ENCODE measurements around the gene COPS7A. TPM values are rescaled to one million over a fixed set of nuclear protein-coding genes. Genes with fewer than 3 reads are reported as not detected.

COPS7A gene
- total RNA-seq, 1 donor from 2014 or later = 59.3 TPM

GRCh38 chr12:6688999-6689882 lies 34.6 kb upstream of the COPS7A start, which contains the start of gene ZNF384:
Gene ZNF384, minus strand, starts transcription at chr12:6689375. Its CDS starts 9,855 bp downstream, at chr12:6679520.
- H3K4me1 Mint-ChIP-seq (ENCODE audit: low read depth) = peaks cover 46% of the 10 kb centered on the region
- no peaks in the 10 kb centered on the region for H3K27me3 Mint-ChIP-seq (ENCODE audit: low read depth)
- H3K9me3 Mint-ChIP-seq (ENCODE audit: low read depth) = no peaks in the 10 kb centered on the region
- H3K36me3 Mint-ChIP-seq (ENCODE audit: low read depth) = no peaks in the 10 kb centered on the region
- H3K4me3 Mint-ChIP-seq (ENCODE audit: unreplicated experiment) = peak within 1 kb of the TSS; percentile 89
- DNase-seq (ENCODE audit: low spot score) = peak; percentile 96
- peak; percentile 22 for TF ChIP-seq CTCF (IDR thresholded peaks at IDR 0.05)
- H3K27ac Mint-ChIP-seq (ENCODE audit: unreplicated experiment) = peak within 1 kb of the TSS; percentile 94

GRCh38 chr12:6691473-6691872 lies 32.4 kb upstream of the COPS7A start:
- Mint-ChIP-seq H3K4me3 (ENCODE audit: unreplicated experiment) (no peak overlapping the region), H3K27ac (ENCODE audit: unreplicated experiment) (no peak overlapping the region), H3K9me3 (ENCODE audit: low read depth) (no peaks in the 10 kb centered on the region), H3K4me1 (ENCODE audit: low read depth) (peaks cover 31% of the 10 kb centered on the region), H3K36me3 (ENCODE audit: low read depth) (peaks cover 3% of the 10 kb centered on the region), H3K27me3 (ENCODE audit: low read depth) (no peaks in the 10 kb centered on the region)
- no peak for DNase-seq (ENCODE audit: low spot score)
- no peak for TF ChIP-seq CTCF (IDR thresholded peaks at IDR 0.05)

GRCh38 chr12:6692888-6693287 lies 31.0 kb upstream of the COPS7A start:
- no peaks in the 10 kb centered on the region for H3K27me3 Mint-ChIP-seq (ENCODE audit: low read depth)
- DNase-seq (ENCODE audit: low spot score) = no peak
- TF ChIP-seq CTCF (IDR thresholded peaks at IDR 0.05) = no peak
- H3K4me3 Mint-ChIP-seq (ENCODE audit: unreplicated experiment) = no peak overlapping the region
- H3K27ac Mint-ChIP-seq (ENCODE audit: unreplicated experiment) = no peak overlapping the region
- H3K4me1 Mint-ChIP-seq (ENCODE audit: low read depth) = peaks cover 17% of the 10 kb centered on the region
- H3K36me3 Mint-ChIP-seq (ENCODE audit: low read depth) = peaks cover 3% of the 10 kb centered on the region
- no peaks in the 10 kb centered on the region for H3K9me3 Mint-ChIP-seq (ENCODE audit: low read depth)

GRCh38 chr12:6693832-6694355 lies 30.0 kb upstream of the COPS7A start:
- peaks cover 13% of the 10 kb centered on the region for H3K4me1 Mint-ChIP-seq (ENCODE audit: low read depth)
- H3K4me3 Mint-ChIP-seq (ENCODE audit: unreplicated experiment) = no peak overlapping the region
- H3K27ac Mint-ChIP-seq (ENCODE audit: unreplicated experiment) = no peak overlapping the region
- no peak for TF ChIP-seq CTCF (IDR thresholded peaks at IDR 0.05)
- peaks cover 3% of the 10 kb centered on the region for H3K36me3 Mint-ChIP-seq (ENCODE audit: low read depth)
- H3K9me3 Mint-ChIP-seq (ENCODE audit: low read depth) = no peaks in the 10 kb centered on the region
- H3K27me3 Mint-ChIP-seq (ENCODE audit: low read depth) = no peaks in the 10 kb centered on the region
- no peak for DNase-seq (ENCODE audit: low spot score)

GRCh38 chr12:6694701-6695100 lies 29.1 kb upstream of the COPS7A start:
- no peaks in the 10 kb centered on the region for H3K9me3 Mint-ChIP-seq (ENCODE audit: low read depth)
- H3K4me1 Mint-ChIP-seq (ENCODE audit: low read depth) = peaks cover 18% of the 10 kb centered on the region
- H3K36me3 Mint-ChIP-seq (ENCODE audit: low read depth) = peaks cover 3% of the 10 kb centered on the region
- no peak for DNase-seq (ENCODE audit: low spot score)
- no peak for TF ChIP-seq CTCF (IDR thresholded peaks at IDR 0.05)
- no peak overlapping the region for H3K4me3 Mint-ChIP-seq (ENCODE audit: unreplicated experiment)
- no peak overlapping the region for H3K27ac Mint-ChIP-seq (ENCODE audit: unreplicated experiment)
- no peaks in the 10 kb centered on the region for H3K27me3 Mint-ChIP-seq (ENCODE audit: low read depth)

Measured in chondrocyte (in vitro differentiated cells).